Stimulated activated naive CD4-positive, alpha-beta T cell treated with Interleukin-2 at 50 U/mL for 16 hours (primary cell): ENCODE data around the gene DDR2.
"Not testable (repeated sequence)": the region's sequence is repeated elsewhere in the genome, so short reads cannot be mapped to it uniquely, and the experiment has no call there.

ENCODE experiments used
- DNase-seq: peaks from one replicate; lab custom pipeline; 2025; lab: John Stamatoyannopoulos, UW

Gene DDR2

DNA sequence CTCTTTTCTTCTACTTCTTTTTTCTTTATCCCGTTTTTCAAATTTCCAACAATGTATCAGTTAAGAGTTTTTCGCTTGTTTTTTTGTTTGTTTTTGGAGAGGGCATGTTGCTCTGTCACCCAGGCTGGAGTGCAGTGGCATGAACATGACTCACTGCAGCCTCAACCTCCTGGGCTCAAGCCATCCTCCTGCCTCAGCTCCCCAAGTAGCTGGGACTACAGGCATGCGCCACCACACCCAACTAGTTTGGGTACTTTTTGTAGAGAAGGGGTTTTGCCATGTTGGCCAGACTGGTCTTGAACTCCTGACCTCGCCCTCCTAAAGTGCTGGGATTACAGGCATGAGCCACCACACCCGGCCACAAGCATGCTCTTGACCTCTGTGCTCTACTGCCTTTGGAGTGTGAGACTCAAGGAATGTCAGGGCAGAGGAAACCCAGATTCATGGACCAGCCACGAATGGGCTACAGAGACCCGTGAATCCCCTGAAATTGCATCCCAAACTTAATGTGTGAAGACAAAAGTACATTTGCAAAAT is 93.1 kb downstream of the DDR2 start:
- no peak for DNase-seq

DNA sequence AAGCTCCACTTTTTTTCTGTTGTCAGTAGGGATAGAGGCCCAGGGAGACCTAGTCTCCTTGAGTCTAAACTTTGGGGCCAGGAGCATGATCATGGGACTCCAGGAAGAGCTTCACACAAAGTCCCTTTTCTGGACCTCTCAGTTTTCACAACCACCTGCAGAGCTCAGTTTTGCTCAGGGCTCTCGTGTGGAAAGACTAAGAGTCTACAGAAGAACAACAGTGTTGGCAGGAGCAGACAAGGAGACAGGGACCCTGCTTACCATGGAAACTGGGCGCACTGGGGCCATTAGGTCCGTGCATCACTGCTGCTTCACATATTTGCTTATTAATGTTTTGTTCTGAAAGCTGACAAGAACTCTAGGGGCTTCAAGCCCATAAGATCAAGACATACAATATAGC is 94.3 kb downstream of the DDR2 start:
- DNase-seq, result no peak

- DNase-seq, result not testable (repeated sequence)
Measured at GRCh38 chr1:162727493-162727892, 95.2 kb downstream of the DDR2 start.

DNA sequence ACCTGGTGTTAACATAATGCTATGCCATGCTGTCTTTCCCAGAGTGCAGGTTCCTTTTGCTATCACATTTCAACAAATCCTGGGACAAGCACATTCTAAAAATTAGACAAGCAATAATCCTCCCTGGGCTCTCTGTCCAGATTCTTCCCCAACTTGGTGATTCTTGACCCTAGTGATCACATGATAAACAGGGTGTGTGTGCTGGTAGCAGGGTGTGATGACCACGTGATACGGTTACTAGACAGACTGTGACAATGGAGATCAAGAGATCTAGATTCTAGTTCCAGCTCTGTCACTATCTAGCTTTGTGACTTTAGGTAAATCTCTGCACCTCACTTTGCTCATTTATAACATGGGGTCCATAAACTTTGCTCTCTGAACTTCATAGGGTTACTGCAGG is 96.3 kb downstream of the DDR2 start:
- no peak for DNase-seq

- not testable (repeated sequence) for DNase-seq
Measured at GRCh38 chr1:162729195-162729774, 97.0 kb downstream of the DDR2 start.

DNA sequence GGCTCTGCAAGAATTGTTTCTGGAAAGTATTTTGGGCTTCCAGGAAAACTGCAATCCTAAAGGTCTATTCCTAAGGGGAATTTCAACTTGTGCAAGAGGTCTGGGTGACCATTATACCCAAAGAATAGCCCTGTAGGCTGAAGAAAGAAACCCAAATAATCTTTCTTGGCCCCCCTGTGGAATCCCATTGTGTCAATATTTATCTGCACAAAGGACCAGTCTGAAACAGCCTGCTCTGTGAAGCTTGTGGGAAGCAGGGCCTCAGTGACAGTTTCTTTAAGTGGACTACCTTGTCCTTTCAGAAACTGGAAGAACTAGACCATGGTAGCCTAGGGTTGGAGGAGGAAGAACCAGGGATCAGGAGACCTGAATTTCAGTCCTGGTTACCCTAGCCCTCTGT is 99.8 kb downstream of the DDR2 start:
- DNase-seq, result no peak

- no peak for DNase-seq
Measured at GRCh38 chr1:162732566-162733335, 100.5 kb downstream of the DDR2 start.

DNA sequence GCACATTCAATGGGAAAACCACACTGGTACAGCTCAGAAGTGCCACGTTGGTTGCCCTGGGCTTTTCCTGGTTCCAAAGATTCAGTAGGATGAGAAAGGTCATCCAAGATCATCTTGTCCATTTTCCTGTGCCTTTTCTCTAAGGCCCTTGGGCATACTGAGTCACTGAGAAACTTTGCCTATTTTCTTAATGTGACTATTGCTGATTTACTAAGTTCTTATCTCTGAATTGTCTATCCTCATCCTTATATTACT is 101.0 kb downstream of the DDR2 start:
- no peak for DNase-seq

DNA sequence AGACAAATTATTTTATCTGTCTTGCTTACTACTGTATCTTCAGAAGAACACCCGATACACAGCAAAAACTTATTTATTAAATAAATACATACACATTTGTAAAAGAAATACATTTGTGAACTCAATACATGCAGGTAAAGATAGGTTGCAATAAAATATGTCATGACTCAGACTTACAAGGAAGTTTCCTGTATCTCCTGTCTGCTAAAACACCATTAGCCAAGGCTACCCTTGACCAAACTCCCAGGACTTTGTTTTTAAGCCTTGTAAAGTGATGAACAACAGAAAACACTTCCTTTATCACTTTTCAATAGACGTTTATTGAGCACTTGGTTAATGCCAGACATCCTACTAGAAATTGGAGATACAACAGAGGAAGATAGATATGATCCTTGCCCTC is 101.8 kb downstream of the DDR2 start:
- DNase-seq, result no peak

DNA sequence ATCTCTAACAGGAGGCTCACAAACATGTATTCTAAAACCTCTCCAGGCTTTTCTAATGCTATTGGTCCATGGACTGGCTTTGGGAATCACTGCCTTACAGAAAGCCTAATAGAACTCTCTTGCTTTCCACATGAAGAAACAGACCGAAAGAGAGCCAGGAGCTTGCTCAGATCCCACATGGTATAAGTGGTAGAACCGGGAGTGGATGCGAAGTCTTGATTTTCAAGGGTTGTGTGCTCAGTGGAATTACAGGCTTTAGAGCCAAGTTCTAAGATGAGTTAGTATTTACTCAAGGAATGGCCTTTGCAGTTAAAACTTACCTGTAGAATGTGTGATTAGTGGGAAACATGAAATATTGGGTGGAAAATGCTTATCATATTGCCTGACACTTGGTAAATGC is 103.9 kb downstream of the DDR2 start:
- DNase-seq, result no peak

GRCh38 chr1:162736633-162737067 is 104.4 kb downstream of the DDR2 start:
- DNase-seq, result no peak

- DNase-seq, result no peak
Measured at GRCh38 chr1:162740755-162741154, 108.5 kb downstream of the DDR2 start.

DNA sequence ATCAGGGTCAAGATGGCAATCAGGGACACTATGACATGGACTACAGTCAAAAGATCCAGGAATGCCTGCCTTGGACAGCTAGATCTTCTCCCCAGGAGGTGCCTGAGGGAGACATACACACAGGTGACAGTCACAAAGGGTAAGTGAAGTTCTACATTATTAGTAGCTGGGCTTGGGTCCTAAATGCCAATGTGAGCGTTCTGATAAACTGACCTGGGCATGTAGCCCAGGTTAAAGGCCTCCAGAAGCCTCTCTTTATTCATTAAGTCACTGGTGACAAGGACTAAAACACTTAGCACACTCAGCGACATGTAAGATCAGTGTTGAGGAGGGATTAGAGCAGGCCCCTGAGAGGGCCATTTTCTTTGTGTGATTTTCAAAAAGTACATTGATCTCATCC is 109.3 kb downstream of the DDR2 start:
- DNase-seq, result no peak

DNA sequence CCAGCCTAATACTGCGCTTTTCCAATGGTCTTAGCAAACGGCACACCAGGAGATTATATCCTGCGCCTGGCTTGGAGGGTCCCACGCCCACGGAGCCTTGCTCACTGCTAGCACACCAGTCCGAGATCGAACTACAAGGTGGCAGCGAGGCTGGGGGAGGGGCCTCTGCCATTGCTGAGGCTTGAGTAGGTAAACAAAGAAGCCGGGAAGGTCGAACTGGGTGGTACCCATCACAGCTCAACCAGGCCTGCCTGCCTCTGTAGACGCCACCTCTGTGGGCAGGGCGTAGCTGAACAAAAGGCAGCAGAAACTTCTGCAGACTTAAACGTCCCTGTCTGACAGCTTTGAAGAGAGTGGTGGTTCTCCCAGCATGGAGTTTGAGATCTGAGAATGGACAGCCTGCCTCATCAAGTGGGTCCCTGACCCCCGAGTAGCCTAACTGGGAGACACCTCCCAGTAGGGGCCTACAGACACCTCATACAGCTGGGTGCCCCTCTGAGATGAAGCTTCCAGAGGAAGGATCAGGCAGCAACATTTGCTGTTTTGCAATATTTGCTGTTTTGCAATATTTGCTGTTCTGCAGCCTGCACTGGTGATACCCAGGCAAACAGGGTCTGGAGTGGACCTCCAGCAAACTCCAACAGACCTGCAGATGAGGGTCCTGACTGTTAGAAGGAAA is 114.1 kb downstream of the DDR2 start:
- not testable (repeated sequence) for DNase-seq

DNA sequence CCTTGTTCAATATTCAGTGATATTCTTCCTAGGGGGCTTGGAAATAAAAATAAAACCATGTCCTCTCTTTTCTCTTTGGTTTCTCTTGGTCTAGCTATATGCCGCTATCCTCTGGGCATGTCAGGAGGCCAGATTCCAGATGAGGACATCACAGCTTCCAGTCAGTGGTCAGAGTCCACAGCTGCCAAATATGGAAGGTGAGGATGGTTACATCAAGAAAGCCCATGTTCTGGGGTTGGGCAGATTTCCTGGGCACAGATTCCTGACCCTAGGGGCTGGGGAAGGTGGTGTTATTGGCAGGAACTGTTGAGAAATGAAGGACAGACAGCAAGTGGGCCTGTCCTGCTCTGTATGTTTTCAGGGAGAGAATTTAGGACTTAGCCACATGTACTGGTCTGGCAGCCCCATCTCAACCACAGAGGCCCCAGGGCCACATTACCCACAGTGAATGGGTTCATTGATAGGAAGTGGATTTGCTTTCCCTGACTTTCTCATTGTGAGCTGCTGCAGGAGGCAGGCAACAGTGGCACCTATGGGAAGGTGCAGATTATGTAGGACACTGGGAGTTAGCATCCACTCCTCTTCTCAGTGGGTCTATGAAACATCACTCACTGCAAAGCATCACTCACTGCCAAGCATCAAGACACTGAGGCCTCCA is 120.9 kb downstream of the DDR2 start:
- no peak for DNase-seq

GRCh38 chr1:162753998-162754585 is 121.8 kb downstream of the DDR2 start:
- no peak for DNase-seq

DNA sequence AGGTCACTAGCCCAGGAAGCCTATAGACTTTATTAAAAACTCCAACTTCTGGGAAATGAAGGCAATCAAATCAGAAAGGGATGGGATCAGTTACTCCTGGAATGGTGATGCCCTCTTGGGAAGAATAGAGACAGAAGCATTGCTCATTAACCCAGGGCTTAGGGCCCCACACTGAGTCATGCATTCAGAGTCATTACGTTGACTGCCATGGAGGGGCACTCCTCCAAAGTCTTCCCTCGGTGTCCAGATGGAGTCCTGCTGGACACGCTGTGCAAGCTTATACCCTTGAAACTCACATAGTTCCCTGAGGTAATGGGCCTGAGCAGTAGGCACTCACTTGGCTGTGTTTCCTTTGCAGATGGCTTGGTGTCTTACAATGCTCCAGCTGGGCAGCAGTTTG is 123.0 kb downstream of the DDR2 start:
- no peak for DNase-seq

DNA sequence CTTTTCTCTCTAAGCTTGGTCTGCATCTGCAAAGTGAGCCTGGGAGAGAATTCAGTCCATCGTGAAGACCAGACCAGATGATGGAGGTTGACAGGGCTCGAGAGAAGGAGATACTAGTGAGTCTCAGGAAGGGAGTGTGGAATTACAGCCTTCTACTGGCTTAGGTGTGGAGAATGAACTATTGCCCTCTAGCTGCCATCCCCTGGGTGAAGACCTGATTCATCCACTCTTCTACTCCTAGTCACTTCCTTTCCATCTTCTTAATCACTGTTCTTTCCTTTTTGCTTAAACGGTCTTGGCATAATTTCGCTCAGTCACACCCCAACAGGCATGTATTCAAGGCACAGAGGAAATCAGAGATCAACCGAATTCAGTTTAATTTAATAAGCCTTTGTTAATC is 124.3 kb downstream of the DDR2 start:
- no peak for DNase-seq

- no peak for DNase-seq
Measured at GRCh38 chr1:162757476-162757875, 125.2 kb downstream of the DDR2 start.

DNA sequence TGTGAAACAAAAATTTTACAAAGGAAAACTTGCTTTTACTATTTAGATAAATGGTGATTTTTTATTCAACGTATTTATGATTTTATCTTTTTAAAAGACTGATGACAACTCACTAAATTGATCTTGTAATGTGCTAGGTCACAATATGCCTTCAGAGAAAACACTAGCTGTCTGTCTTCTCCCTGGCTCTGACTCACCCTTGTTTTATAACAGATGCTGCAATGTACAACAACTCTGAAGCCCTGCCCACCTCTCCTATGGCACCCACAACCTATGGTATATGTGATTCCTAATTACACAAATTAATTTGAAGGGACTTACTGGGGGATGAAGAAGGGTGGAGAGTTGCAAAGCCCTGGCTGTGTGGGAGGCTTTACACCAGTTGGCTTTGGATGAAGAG is 133.5 kb downstream of the DDR2 start:
- DNase-seq, result no peak

GRCh38 chr1:162772571-162773154 is 140.4 kb downstream of the DDR2 start:
- DNase-seq, result no peak

- DNase-seq, result no peak
Measured at GRCh38 chr1:162774007-162774406, 141.7 kb downstream of the DDR2 start.
